ENCODE data around the gene GASK1A. TPM values are rescaled to one million over a fixed set of nuclear protein-coding genes. Genes with fewer than 3 reads are reported as not detected.

The GASK1A gene
- total and polyA plus RNA-seq, 2 of the 4 experiments (the other 2 are of a cell fraction): 0.18 to 0.19 TPM

DNA sequence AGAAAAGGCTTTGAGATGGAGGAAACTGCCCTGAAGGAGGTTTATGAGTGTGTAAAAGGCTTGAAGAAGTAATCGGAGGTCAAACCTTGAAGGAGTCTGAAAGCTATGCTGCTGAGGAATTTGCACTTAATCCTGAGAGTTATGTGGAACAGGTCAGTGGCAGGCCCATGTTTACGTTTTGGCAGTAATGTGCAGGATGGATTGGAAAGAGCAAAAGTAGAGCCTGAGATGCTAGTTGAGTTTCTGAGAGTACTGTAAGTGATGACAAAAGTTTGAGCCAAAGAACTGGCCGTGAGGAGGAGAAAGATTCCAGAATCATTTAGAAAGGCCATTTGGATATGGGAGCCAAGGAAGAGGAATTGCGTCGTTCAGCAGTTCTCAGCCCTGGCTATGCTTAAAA is 3.2 kb upstream of the GASK1A start:
- H3K36me3 ChIP-seq (ENCODE audit: control insufficient read depth, insufficient read depth, low read length): no peaks in the 10 kb centered on the region
- BruUV-seq (replicated peaks): no TSS peak
- no peak overlapping the region for H4K5ac ChIP-seq (ENCODE audit: low read depth, low read length)
- H3K14ac ChIP-seq (replicated peaks; ENCODE audit: low read depth, low read length): no peak overlapping the region
- no peak overlapping the region for H2BK120ac ChIP-seq (ENCODE audit: low read depth, low read length)
- TF ChIP-seq RAD21 (IDR thresholded peaks at IDR 0.05; ENCODE audit: low read length): no peak
- no peak for TF ChIP-seq NFE2L2 (IDR thresholded peaks at IDR 0.05; ENCODE audit: low read depth, low read length)
- TF ChIP-seq MAZ (IDR thresholded peaks at IDR 0.05; ENCODE audit: borderline replicate concordance, low read depth, low read length): no peak
- TF ChIP-seq BHLHE40 (IDR thresholded peaks at IDR 0.05; ENCODE audit: low read depth, low read length): no peak
- TF ChIP-seq MXI1 (IDR thresholded peaks at IDR 0.05; ENCODE audit: borderline replicate concordance, low read depth, low read length): no peak
- TF ChIP-seq, protein P1, sequence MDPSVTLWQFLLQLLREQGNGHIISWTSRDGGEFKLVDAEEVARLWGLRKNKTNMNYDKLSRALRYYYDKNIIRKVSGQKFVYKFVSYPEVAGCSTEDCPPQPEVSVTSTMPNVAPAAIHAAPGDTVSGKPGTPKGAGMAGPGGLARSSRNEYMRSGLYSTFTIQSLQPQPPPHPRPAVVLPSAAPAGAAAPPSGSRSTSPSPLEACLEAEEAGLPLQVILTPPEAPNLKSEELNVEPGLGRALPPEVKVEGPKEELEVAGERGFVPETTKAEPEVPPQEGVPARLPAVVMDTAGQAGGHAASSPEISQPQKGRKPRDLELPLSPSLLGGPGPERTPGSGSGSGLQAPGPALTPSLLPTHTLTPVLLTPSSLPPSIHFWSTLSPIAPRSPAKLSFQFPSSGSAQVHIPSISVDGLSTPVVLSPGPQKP (IDR thresholded peaks at IDR 0.05; ENCODE audit: borderline replicate concordance, low read depth, low read length): no peak
- no peak for TF ChIP-seq POLR2A (IDR thresholded peaks at IDR 0.05; ENCODE audit: low read depth, low read length)
- TF ChIP-seq FOS (IDR thresholded peaks at IDR 0.05; ENCODE audit: low read depth, low read length): no peak
- TF ChIP-seq, protein P2, sequence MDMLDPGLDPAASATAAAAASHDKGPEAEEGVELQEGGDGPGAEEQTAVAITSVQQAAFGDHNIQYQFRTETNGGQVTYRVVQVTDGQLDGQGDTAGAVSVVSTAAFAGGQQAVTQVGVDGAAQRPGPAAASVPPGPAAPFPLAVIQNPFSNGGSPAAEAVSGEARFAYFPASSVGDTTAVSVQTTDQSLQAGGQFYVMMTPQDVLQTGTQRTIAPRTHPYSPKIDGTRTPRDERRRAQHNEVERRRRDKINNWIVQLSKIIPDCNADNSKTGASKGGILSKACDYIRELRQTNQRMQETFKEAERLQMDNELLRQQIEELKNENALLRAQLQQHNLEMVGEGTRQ (IDR thresholded peaks at IDR 0.05; ENCODE audit: low read depth, low read length): no peak
- TF ChIP-seq RFX5 (IDR thresholded peaks at IDR 0.05; ENCODE audit: low read depth, low read length): no peak
- TF ChIP-seq RCOR1 (IDR thresholded peaks at IDR 0.05; ENCODE audit: insufficient replicate concordance, low read length): no peak
- TF ChIP-seq, protein P3, sequence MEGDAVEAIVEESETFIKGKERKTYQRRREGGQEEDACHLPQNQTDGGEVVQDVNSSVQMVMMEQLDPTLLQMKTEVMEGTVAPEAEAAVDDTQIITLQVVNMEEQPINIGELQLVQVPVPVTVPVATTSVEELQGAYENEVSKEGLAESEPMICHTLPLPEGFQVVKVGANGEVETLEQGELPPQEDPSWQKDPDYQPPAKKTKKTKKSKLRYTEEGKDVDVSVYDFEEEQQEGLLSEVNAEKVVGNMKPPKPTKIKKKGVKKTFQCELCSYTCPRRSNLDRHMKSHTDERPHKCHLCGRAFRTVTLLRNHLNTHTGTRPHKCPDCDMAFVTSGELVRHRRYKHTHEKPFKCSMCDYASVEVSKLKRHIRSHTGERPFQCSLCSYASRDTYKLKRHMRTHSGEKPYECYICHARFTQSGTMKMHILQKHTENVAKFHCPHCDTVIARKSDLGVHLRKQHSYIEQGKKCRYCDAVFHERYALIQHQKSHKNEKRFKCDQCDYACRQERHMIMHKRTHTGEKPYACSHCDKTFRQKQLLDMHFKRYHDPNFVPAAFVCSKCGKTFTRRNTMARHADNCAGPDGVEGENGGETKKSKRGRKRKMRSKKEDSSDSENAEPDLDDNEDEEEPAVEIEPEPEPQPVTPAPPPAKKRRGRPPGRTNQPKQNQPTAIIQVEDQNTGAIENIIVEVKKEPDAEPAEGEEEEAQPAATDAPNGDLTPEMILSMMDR (conservative IDR thresholded peaks at IDR 0.05; ENCODE audit: low read depth, low read length): no peak
- no peak for TF ChIP-seq CHD1 (IDR thresholded peaks at IDR 0.05; ENCODE audit: low read depth, low read length)
- TF ChIP-seq MAFK (IDR thresholded peaks at IDR 0.05; ENCODE audit: low read depth, low read length): no peak
- TF ChIP-seq CEBPB (IDR thresholded peaks at IDR 0.05; ENCODE audit: low read depth, low read length): no peak
- no peak for TF ChIP-seq SMC3 (IDR thresholded peaks at IDR 0.05; ENCODE audit: low read depth, low read length)
- H3K27me3 ChIP-seq (ENCODE audit: control insufficient read depth, insufficient read depth, low read length): peaks cover 29% of the 10 kb centered on the region
- H4K8ac ChIP-seq (ENCODE audit: low read depth in 2 of 2, low read length in 2 of 2): no peak overlapping the region
- H2AK5ac ChIP-seq (ENCODE audit: low read depth, low read length): no peak overlapping the region
- no peak overlapping the region for H3K9ac ChIP-seq (ENCODE audit: low read depth, low read length)
- in situ Hi-C loops (cut with MboI; ENCODE audit: low sequenced_read_pairs) (no loop called here), dilution Hi-C loops (cut with HindIII; ENCODE audit: low sequenced_read_pairs, unreplicated experiment) (no loop called here), intact Hi-C loops (cut with micrococcal nuclease) (no loop called here)
- ChIA-PET CTCF (no interaction called here), POLR2A (ENCODE audit: unreplicated experiment) (no interaction called here)
- H3K56ac ChIP-seq (ENCODE audit: extremely low read depth, insufficient read depth, low read length): no peak overlapping the region
- no peaks in the 10 kb centered on the region for H3K79me1 ChIP-seq (ENCODE audit: low read depth in 1 of 2, low read length in 2 of 2)
- no peak overlapping the region for H4K91ac ChIP-seq (ENCODE audit: insufficient read depth, low read depth, low read length)
- no peak overlapping the region for H2BK15ac ChIP-seq (ENCODE audit: low read depth, low read length)
- H3K18ac ChIP-seq (ENCODE audit: low read depth, low read length): no peak overlapping the region
- H3K4me3 ChIP-seq (ENCODE audit: insufficient read depth, low read depth, low read length): no peak overlapping the region
- H3K4me2 ChIP-seq (ENCODE audit: low read depth, low read length): no peak overlapping the region
- no peak overlapping the region for H3K23ac ChIP-seq (ENCODE audit: low read depth, low read length)
- H2BK5ac ChIP-seq (ENCODE audit: low read depth, low read length, poor library complexity, severe bottlenecking): no peak overlapping the region
- ATAC-seq (ENCODE audit: low read depth) (no peak), DNase-seq (no peak)
- no peak overlapping the region for H3K27ac ChIP-seq (ENCODE audit: insufficient read depth, low read length)
- peaks cover 13% of the 10 kb centered on the region for H3K9me3 ChIP-seq (ENCODE audit: control insufficient read depth, insufficient read depth, low read length)
- H3K4me1 ChIP-seq (ENCODE audit: control insufficient read depth, insufficient read depth, low read length): no peaks in the 10 kb centered on the region
- no peaks in the 10 kb centered on the region for H3K9me1 ChIP-seq (ENCODE audit: insufficient read depth, low read length)
- no peaks in the 10 kb centered on the region for H4K20me1 ChIP-seq (ENCODE audit: insufficient read depth, low read length)
- H2BK20ac ChIP-seq (ENCODE audit: low read depth, low read length): no peak overlapping the region
- no peak overlapping the region for H3K4ac ChIP-seq (ENCODE audit: low read depth, low read length)
- 72% methylated on average over 5 of the region's 5 CpGs; no CpG with 5 or more reads in 1 of the 2 experiments for WGBS, 2 experiments (ENCODE audit: extremely low coverage in 2 of 2, insufficient read length in 1 of 2)
- H2AFZ ChIP-seq (replicated peaks; ENCODE audit: low read length, poor library complexity): no peak overlapping the region
- H2AK9ac ChIP-seq (replicated peaks; ENCODE audit: low read depth, low read length, poor library complexity): no peak overlapping the region

All from IMR-90 (cell line).